T-cell (primary cell): ENCODE results near the gene NVL. TPM values are rescaled to one million over a fixed set of nuclear protein-coding genes. Genes with fewer than 3 reads are reported as not detected.
A peak's percentile ranks its signal among the peaks of the same experiment; 100 is the strongest.

ENCODE experiments used
- ATAC-seq, 4 experiments: fragments of 200-7000 bp in 3 of 4; fragments of 150-1000 bp in 1 of 4; cut with Tn5 transposase; replicated peaks in 1 of 4; 1 replicate in 3 of 4; 2 replicates in 1 of 4; pipeline ENCODE4 v1.10.0; 2021; ENCODE audit warnings: moderate library complexity in 3 of 4, mild to moderate bottlenecking in 2 of 4, moderate number of reproducible peaks in 1 of 4
- CTCF ChIA-PET, 2 donors: fragments of 300-600 bp; sonication (Branson Sonifier 250); formaldehyde crosslinking; loops; one replicate each; lab custom pipeline; 2022; ENCODE audit warnings: antibody characterized with exemption in 2 of 2; lab: Charles Lee
- POLR2A ChIA-PET, 2 donors: fragments of 300-600 bp; sonication (Branson Sonifier 250); formaldehyde crosslinking; loops; one replicate each; lab custom pipeline; 2022; ENCODE audit warnings: antibody characterized with exemption in 2 of 2; lab: Charles Lee
- DNase-seq, 35 experiments: peaks; one replicate each; pipeline versions ENCODE4 v3.0.0 to v3.0.0-alpha.2; 2013 to 2023
- H3K27ac ChIP-seq: one replicate; pipeline ENCODE4 v1.5.1; 2013; ENCODE audit warnings: low read length
- H3K27me3 ChIP-seq, 2 experiments: replicated peaks in 1 of 2; 1 replicate in 1 of 2; 2 replicates in 1 of 2; pipeline versions ENCODE4 v1.6.1 to v1.7.0; 2013; ENCODE audit warnings: low read length in 1 of 2, mixed read lengths in 1 of 2; ENCODE audit not compliant: control insufficient read depth in 2 of 2, insufficient read depth in 2 of 2; ENCODE audit errors: extremely low read depth in 1 of 2
- H3K36me3 ChIP-seq, 2 donors: 1 replicate in 1 of 2; 2 replicates in 1 of 2; pipeline versions ENCODE4 v1.6.1 to v1.7.0; 2013; ENCODE audit warnings: low read length in 1 of 2; ENCODE audit not compliant: control insufficient read depth in 2 of 2, insufficient read depth in 1 of 2; ENCODE audit errors: extremely low read depth in 1 of 2
- H3K4me1 ChIP-seq, 2 experiments: 1 replicate in 1 of 2; 2 replicates in 1 of 2; pipeline versions ENCODE4 v1.6.1 to v1.7.0; 2013; ENCODE audit warnings: low read length in 2 of 2, mixed read lengths in 1 of 2; ENCODE audit not compliant: insufficient read depth in 2 of 2, control insufficient read depth in 1 of 2; ENCODE audit errors: extremely low read depth in 1 of 2
- H3K4me3 ChIP-seq, 2 donors: 1 replicate in 1 of 2; 2 replicates in 1 of 2; pipeline versions ENCODE4 v1.5.1 to v1.7.0; 2013; ENCODE audit warnings: mild to moderate bottlenecking in 2 of 2, low read length in 1 of 2, moderate library complexity in 1 of 2; ENCODE audit not compliant: control insufficient read depth in 1 of 2; ENCODE audit errors: extremely low read depth in 1 of 2
- H3K9me3 ChIP-seq: 2 replicates; pipeline ENCODE4 v1.7.0; 2013
- H3K27ac Mint-ChIP-seq, 2 donors: one replicate each; pipeline ENCODE4 v1.8.0; 2020 to 2021; ENCODE audit warnings: mild to moderate bottlenecking in 2 of 2, mixed read lengths in 2 of 2
- H3K27me3 Mint-ChIP-seq, 2 donors: one replicate each; pipeline ENCODE4 v1.8.0; 2021 to 2022; ENCODE audit warnings: mixed read lengths in 2 of 2
- H3K36me3 Mint-ChIP-seq: one replicate; pipeline ENCODE4 v1.8.0; 2021; ENCODE audit warnings: mixed read lengths
- H3K4me1 Mint-ChIP-seq, 3 donors: one replicate each; pipeline ENCODE4 v1.8.0; 2020 to 2022; ENCODE audit warnings: mixed read lengths in 3 of 3, mild to moderate bottlenecking in 1 of 3
- H3K4me3 Mint-ChIP-seq, 3 donors: one replicate each; pipeline ENCODE4 v1.8.0; 2020 to 2022; ENCODE audit warnings: mild to moderate bottlenecking in 3 of 3, mixed read lengths in 3 of 3, moderate library complexity in 3 of 3
- H3K9me3 Mint-ChIP-seq, 3 donors: one replicate each; pipeline ENCODE4 v1.8.0; 2020 to 2022; ENCODE audit warnings: mixed read lengths in 3 of 3
- whole genome bisulfite sequencing: methylation state at CpG from one replicate; pipeline ENCODE4 v1.1.5; 2013; ENCODE audit warnings: missing lambda C conversion rate; ENCODE audit not compliant: insufficient coverage; 5-methylcytosine and 5-hydroxymethylcytosine counted together
- total RNA-seq, 35 experiments: library from RNA in 6 of 35; stranded (reverse) in 6 of 35; fragments of 120-200 nt in 1 of 35; gene quantifications; one replicate each; pipeline versions ENCODE4 v1.2.1 to v1.2.4 and lab custom pipeline; 2013 to 2026

The NVL gene
- total RNA-seq, 5 donors from 2014 or later (not counting 1 experiment from before 2014, with no cell fraction given): 32.5 to 42.0 (median 37.6) TPM

- Histone ChIP-seq H3K9me3 (no peaks in the 10 kb centered on the region), H3K27ac (no peak overlapping the region), H3K4me3 (no peak overlapping the region), H3K4me1 (no peaks in the 10 kb centered on the region), H3K27me3 (no peaks in the 10 kb centered on the region), H3K36me3 (peaks cover 3 to 22% of the 10 kb centered on the region in 2 donors)
- ATAC-seq (no peak), DNase-seq (no peak)
- POLR2A ChIA-PET: interaction anchor here in 1 of 2 donors (0.5 to 0.6 kb wide), 2 partner anchors 14 to 1704 kb away, joined by 3 to 8 read pairs; no protein-coding TSS in a partner anchor
- Mint-ChIP-seq H3K4me1 (peaks cover 1 to 8% (median 1%) of the 10 kb centered on the region in 3 donors), H3K27ac (no peak overlapping the region), H3K27me3 (no peaks in the 10 kb centered on the region), H3K9me3 (no peaks in the 10 kb centered on the region), H3K4me3 (no peak overlapping the region), H3K36me3 (peaks cover 31% of the 10 kb centered on the region)
- CTCF ChIA-PET: interaction anchor here in 1 of 2 donors (0.6 to 0.7 kb wide), 2 partner anchors 9 to 78 kb away, joined by 3 read pairs; no protein-coding TSS in a partner anchor
- 100% methylated on average over 2 of the region's 4 CpGs for WGBS
Observed at GRCh38 chr1:224267925-224268324, 62.0 kb downstream of the NVL start.

GRCh38 chr1:224266915-224267856 is 62.8 kb downstream of the NVL start:
- Histone ChIP-seq H3K4me1 (no peaks in the 10 kb centered on the region), H3K27me3 (no peaks in the 10 kb centered on the region), H3K36me3 (peaks cover 3 to 22% of the 10 kb centered on the region in 2 donors), H3K4me3 (no peak overlapping the region), H3K9me3 (no peaks in the 10 kb centered on the region), H3K27ac (no peak overlapping the region)
- POLR2A ChIA-PET: interaction anchor here in 1 of 2 donors (0.6 kb wide), 1 partner anchor 1704 kb away, joined by 3 read pairs; no protein-coding TSS in a partner anchor
- no peaks in the 10 kb centered on the region for H3K27me3 Mint-ChIP-seq
- 100% methylated on average over 3 of the region's 11 CpGs for WGBS
- peaks cover 8 to 16% (median 9%) of the 10 kb centered on the region in 3 donors for H3K4me1 Mint-ChIP-seq
- H3K27ac Mint-ChIP-seq: no peak overlapping the region
- no peaks in the 10 kb centered on the region for H3K9me3 Mint-ChIP-seq
- ATAC-seq (no peak), DNase-seq (no peak)
- peaks cover 38% of the 10 kb centered on the region for H3K36me3 Mint-ChIP-seq
- H3K4me3 Mint-ChIP-seq: no peak overlapping the region
- CTCF ChIA-PET: interaction anchor here (0.6 to 0.8 kb wide), 5 partner anchors 8 to 201 kb away, joined by 3 read pairs; no protein-coding TSS in a partner anchor

- DNase-seq (no peak), ATAC-seq (no peak)
- H3K4me1 ChIP-seq: peaks cover 2 to 4% of the 10 kb centered on the region in 2 experiments
- no peak overlapping the region for H3K4me3 ChIP-seq
- no peak overlapping the region for H3K27ac ChIP-seq
- ChIA-PET CTCF (interaction anchor here in 1 of 2 donors (0.7 to 0.8 kb wide), 2 partner anchors 150 to 216 kb away, joined by 3 read pairs; no protein-coding TSS in a partner anchor), POLR2A (interaction anchor here in 1 of 2 donors (0.5 kb wide), 1 partner anchor 9 kb away, joined by 4 read pairs; no protein-coding TSS in a partner anchor)
- WGBS: 80% methylated on average over 1 of the region's 3 CpGs
- no peaks in the 10 kb centered on the region for H3K27me3 Mint-ChIP-seq
- H3K9me3 Mint-ChIP-seq: no peaks in the 10 kb centered on the region
- H3K4me1 Mint-ChIP-seq: peaks cover 14 to 22% (median 18%) of the 10 kb centered on the region in 3 donors
- H3K4me3 Mint-ChIP-seq: no peak overlapping the region
- H3K27ac Mint-ChIP-seq: peak overlapping the region in 1 of 2 donors; percentile 14
- H3K27me3 ChIP-seq: no peaks in the 10 kb centered on the region
- H3K9me3 ChIP-seq: no peaks in the 10 kb centered on the region
- H3K36me3 ChIP-seq: peaks cover 3 to 22% of the 10 kb centered on the region in 2 donors
- H3K36me3 Mint-ChIP-seq: peaks cover 39% of the 10 kb centered on the region
Observed at GRCh38 chr1:224266105-224266914, 63.7 kb downstream of the NVL start.

- CTCF ChIA-PET: no interaction called here
Observed at GRCh38 chr1:224264321-224264720, 65.7 kb downstream of the NVL start.

GRCh38 chr1:224262373-224263054 is 67.5 kb downstream of the NVL start:
- H3K27me3 ChIP-seq: no peaks in the 10 kb centered on the region
- peaks cover 3 to 12% of the 10 kb centered on the region in 2 donors for H3K36me3 ChIP-seq
- peaks cover 2 to 4% of the 10 kb centered on the region in 2 experiments for H3K4me1 ChIP-seq
- H3K27ac Mint-ChIP-seq: peak overlapping the region; percentile 18 to 74
- H3K4me3 ChIP-seq: no peak overlapping the region
- WGBS: no CpG with 5 or more reads among the region's 2 CpGs
- H3K9me3 Mint-ChIP-seq: no peaks in the 10 kb centered on the region
- H3K4me3 Mint-ChIP-seq: no peak overlapping the region
- ATAC-seq (no peak), DNase-seq (no peak)
- CTCF ChIA-PET: no interaction called here
- no peak overlapping the region for H3K27ac ChIP-seq
- H3K4me1 Mint-ChIP-seq: peaks cover 17 to 25% (median 21%) of the 10 kb centered on the region in 3 donors
- no peaks in the 10 kb centered on the region for H3K9me3 ChIP-seq
- peaks cover 35% of the 10 kb centered on the region for H3K36me3 Mint-ChIP-seq
- POLR2A ChIA-PET: interaction anchor here (0.5 kb wide), 2 partner anchors 12 to 31 kb away, joined by 3 to 5 read pairs; no protein-coding TSS in a partner anchor
- no peaks in the 10 kb centered on the region for H3K27me3 Mint-ChIP-seq

More at GRCh38 chr1:224264321-224264720, 65.7 kb downstream of the NVL start:
- ATAC-seq (no peak), DNase-seq (no peak)
- Histone ChIP-seq H3K36me3 (peaks cover 3 to 19% of the 10 kb centered on the region in 2 donors), H3K9me3 (no peaks in the 10 kb centered on the region), H3K27ac (no peak overlapping the region), H3K27me3 (no peaks in the 10 kb centered on the region), H3K4me3 (no peak overlapping the region), H3K4me1 (peaks cover 2 to 4% of the 10 kb centered on the region in 2 experiments)
- 91% methylated on average over 2 of the region's 6 CpGs for WGBS
- Mint-ChIP-seq H3K4me3 (no peak overlapping the region), H3K9me3 (no peaks in the 10 kb centered on the region), H3K27me3 (no peaks in the 10 kb centered on the region), H3K36me3 (peaks cover 32% of the 10 kb centered on the region), H3K27ac (no peak overlapping the region), H3K4me1 (peaks cover 17 to 25% (median 21%) of the 10 kb centered on the region in 3 donors)
- POLR2A ChIA-PET: no interaction called here
